Stimulated activated CD8-positive, alpha-beta memory T cell treated with anti-CD3 and anti-CD28 coated beads, Interleukin-7, amount 100 ng/mL, for 24 hours (primary cell): ENCODE measurements around the gene DNAH2.

Experiments used
- DNase-seq: peaks from one replicate; pipeline ENCODE4 v3.0.0-alpha.2; 2020; ENCODE audit warnings: low read depth

Gene DNAH2

DNA sequence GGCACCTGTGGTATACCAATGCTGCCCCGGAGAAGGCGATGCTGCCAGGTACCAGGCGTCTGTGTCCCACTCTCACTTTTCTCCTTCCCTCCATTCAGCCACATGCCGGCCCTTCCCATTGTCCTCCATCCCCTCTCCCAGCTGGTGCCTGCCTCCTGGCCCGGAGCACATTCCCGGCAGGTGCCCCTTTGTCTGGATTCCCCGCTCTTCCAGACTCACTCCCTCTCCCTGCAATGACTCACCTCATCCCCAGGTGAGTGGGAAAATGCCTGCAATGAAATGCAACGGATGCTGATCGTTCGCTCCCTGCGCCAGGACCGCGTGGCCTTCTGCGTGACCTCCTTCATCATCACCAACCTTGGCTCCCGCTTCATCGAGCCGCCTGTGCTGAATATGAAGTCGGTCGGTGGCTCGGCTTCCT is 106.0 kb downstream of the DNAH2 start:
- no peak for DNase-seq

DNA sequence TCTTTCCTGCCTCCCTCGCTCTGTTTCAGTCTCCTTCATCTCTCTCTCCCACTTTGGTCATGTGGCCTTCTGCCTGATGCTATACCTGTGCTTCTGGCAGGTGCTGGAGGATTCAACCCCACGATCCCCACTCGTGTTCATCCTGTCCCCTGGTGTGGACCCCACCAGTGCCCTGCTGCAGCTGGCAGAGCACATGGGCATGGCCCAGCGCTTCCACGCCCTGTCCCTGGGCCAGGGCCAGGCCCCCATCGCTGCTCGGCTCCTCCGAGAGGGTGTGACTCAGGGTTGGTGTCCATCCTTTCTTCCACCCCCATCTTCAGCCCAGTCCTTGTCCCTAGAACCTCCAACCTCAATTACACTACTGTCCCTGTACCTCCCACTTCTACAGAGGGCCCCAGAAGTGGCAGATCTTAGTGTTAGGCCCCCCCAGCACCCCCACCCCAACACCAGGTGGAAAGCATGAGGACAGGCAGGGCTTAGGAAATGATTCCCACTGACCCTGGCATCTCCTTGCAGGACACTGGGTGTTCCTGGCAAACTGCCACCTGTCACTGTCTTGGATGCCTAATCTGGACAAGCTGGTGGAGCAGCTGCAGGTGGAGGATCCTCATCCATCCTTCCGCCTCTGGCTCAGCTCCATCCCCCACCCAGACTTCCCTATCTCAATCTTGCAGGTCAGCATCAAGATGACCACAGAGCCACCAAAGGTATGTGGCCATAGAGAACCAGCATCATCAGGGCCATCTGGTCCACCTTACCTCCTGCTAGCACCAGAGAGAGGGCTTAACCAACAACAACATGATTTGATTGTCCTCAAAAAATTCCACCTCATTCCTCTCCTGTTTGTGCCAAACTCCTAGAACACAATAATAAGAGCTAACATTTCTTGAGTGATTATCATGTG is 106.7 kb downstream of the DNAH2 start:
- DNase-seq, result no peak

DNA sequence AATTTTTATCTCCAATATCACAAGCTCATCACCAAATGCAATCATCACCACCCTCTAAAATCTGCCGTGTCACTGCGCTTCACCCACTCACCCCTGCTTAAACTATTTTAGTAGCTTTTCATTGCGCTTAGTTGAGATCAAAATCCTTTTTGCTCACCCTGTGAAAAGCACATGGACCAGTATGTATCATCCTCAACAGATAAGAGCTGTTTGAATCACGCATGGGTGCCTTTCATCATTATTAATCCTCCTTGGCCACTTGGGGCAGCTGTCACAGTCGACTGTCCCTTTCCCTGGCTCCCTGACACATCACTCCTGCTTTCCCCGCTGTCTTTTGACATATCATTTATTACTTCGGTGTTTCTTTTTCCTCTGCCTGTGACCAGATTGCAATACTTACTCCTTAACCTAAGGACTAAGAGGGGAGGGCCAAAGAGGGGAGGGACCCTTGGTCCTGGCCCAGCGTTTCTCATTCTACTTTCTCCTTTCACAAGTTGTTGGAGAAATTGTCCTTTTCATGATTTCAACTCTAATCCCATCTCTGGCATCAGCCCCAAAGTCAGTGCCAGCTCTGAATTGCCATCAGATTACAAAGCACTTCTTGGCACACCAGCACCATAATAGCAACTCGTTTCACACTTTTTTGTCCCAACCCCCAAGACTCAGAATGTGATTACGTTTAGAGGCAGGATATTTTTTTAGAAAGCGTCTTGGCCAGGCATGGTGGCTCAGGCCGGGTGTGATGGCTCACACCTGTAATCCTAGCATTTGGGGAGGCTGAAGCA is 107.9 kb downstream of the DNAH2 start:
- DNase-seq, result no peak

DNA sequence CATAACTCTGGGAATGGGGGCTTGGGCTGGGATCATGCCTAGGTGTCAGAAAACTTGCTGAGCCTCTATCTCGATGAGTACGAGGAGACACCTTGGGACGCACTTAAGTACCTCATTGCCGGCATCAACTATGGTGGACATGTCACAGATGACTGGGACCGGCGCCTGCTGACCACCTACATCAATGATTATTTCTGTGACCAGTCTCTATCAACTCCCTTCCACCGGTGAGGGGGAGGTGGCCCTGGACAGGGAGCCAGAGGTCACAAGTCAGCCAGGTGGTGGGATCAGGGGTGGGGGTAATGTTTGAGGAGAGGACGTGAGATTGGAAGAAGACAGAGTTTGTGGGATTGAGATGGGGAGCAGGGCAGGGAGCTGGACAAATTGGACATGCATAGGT is 113.1 kb downstream of the DNAH2 start:
- no peak for DNase-seq

DNA sequence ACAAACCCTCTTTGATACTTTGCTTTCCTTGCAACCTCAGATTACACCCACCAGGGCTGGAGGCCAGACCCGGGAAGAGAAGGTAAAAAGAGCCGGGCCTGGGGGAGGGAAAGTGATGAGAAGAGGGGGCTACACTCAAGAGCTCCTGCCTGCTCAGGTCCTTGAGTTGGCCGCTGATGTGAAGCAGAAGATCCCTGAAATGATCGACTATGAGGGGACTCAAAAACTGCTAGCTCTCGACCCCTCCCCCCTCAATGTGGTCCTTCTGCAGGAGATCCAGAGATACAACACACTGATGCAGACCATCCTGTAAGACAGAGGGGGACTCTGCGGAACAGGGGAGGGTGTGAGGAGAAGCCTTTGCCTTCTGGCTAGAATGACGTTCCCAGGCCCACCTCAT is 113.7 kb downstream of the DNAH2 start:
- DNase-seq, result no peak

DNA sequence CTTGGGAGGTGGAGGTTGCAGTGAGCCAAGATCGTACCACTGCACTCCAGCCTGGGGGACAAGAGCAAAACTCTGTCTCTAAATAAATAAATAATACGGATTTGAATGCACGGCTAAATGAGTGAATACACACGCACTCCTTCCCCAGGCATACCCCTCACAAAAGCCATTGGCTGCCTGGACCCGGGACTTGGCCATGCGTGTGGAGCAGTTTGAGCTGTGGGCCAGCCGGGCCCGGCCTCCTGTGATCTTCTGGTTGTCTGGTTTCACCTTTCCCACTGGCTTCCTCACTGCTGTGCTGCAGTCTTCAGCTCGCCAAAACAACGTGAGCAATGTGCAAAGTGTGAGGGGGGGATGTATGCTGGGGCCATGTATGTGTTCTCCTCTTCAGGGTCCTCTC is 114.9 kb downstream of the DNAH2 start:
- no peak for DNase-seq

DNA sequence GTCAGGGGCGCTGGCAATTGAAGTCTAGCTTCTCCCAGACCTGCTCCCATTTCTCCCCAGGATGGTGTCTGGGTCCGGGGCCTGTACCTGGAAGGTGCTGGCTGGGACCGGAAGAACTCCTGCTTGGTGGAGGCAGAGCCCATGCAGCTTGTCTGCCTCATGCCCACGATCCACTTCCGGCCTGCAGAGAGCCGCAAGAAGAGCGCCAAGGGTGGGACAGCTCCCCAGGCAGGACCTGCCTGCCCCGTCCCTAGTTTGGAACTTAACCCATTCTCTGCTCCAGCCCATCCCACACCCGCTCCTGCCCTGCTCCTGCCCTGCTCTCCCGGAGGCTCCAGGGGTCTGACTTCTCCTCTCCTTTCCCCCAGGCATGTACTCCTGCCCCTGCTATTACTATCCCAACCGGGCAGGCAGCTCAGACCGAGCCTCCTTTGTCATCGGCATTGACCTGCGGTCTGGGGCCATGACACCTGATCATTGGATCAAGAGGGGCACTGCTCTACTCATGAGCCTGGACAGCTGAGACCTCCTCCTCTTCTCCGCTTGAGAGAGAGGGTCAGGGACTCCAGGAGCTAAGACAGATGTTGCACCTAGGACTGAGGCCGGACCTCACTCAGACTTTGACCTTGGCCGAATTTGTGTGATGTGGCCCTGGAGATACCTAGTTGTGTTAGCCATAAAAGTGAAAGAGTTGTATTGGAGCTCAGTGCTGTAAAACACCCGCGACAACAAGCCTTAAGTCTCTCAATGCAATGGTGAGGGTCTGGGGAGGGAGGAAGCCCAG is 115.7 kb downstream of the DNAH2 start:
- DNase-seq, result no peak

DNA sequence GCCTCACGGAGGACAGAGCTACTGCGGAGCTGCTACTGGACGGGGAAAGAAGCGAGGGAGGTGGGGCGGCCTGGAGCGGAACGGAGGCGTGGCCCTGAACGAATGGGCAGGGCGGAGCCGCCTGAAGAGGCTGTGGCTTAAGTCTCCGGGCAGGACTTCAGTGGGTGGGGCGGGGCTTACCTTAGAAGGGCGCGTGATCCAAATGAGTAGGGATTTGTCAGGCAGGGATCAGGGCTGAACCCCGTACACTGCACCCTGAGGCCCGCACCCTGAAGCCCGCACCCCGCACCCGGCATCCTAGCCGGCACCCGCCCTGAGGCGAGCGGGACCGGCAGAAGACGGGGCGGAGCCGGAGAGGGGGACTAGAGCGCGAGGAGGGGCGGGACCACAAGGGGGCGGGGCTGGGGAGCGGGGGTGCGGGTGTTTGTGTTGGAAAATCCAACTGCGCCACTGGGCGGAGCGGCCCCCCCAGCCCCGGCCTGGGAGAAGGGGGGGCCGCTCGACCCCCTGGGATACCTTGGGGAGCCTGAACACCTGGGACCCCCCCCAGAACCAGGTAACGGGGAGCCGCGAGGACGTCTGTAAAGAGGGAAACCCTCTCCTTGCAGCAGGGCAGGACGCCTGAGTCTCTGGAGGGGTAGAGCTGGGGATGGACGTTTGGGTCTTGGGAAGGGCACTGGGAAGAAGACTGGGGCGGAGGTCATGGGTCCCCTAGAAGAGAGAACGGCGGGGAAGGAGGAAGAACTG is 116.4 kb downstream of the DNAH2 start, which contains the start of gene KDM6B:
TSS of gene KDM6B (plus strand) at position 423 of the 747 bp plus-strand sequence. CDS start 11,338 bp downstream, outside the sequence.
- no peak for DNase-seq

DNA sequence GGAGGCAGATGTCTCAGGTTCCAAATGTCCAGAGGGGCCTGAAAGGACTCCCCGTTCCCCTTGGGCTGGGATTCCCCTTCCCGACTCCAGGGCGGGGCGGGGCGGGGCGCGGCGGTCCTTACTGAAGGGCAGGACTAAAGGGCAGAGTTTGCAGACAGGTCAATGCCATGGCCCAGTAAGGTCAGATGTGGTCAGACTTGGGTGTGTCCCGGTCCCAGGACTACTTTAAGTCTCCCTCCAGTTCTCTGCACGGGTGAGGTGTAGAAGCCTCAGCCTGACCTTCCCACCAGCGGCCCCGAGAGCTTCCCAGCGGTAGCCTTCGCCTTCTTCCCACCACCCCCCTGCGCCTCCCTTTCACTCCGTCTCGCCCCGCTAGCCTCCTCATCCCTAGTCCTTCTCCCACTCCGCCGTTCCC is 117.0 kb downstream of the DNAH2 start:
- DNase-seq, result no peak

DNA sequence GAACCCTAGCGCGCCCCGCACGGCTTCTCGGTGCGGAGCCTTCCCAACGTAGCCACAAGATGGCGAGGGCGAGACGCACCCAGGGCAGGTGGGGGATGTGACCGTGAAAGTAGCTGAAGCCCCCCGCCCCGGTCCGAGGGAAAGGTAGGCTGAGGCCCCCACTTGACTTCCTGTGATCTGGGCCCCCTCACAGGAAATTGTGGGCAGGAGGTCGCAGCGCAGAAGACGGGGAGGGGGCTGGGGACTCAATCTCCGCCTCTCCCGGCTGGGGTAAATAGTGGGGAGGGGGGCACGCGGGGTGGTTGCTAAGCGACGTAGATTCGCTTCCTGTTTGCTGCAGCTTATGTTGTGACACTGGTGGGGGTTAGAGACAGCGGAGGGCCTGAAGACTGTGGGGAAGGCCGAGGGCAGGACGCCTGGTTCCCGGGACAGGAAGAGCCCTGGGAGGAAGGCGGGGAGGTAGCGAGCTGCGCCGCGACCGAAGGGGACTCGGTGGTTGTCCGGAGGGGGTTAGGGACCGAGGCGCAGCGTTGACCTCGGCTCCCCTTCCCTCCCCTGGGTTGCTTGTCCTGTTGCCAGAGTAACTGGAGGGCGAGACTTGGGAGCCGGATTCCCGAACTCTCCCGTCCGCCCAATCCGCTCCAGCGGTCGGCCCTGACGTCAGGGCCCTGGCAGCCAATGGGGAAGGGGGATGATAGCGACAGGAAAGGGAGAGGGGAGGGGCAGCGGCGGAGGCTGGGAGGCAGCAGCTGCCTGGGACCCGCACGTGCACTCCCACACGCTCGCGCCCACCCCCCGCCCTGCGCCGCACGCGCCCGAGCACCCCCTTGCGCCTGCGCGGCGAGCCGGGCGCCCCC is 117.6 kb downstream of the DNAH2 start:
- DNase-seq, result peak; percentile 76

DNA sequence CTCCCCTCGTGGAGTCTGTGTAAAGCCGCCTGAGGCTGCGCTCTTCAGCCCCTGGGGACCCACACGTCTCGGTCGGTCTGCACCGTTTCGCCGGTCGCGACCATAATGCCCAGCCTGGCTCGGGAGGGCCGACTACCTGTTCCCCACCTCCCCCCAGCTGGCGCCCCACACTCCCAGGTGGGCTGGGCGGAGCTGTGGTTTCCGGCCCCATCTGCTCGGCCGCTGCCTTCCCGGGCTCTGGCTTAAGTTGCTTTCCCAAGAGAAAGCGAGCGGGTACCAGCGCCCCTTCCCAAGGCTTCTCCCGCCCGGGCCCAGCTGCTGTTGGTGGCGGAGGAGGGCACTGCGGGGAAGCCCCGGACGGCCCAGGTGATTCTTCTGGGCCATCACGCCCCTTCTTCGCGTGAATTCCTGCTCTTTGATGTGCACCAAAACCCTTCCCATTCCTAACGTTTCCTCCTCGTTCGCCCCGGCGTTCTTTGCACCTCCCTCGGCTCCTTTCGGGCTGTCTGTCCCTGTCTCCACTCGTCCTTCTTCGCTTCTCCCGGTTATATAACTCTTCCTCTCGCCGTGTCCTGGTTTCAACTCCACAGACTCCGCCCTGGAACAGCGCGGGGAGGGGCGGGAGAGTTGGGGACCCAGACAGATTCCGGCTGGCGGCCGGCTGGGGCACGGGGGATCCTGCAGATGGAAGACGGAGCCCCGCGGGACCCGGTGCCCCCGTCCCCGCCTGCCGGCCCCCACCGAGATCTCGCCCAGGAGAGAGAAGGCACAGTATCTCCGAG is 118.5 kb downstream of the DNAH2 start:
- DNase-seq, result no peak

DNA sequence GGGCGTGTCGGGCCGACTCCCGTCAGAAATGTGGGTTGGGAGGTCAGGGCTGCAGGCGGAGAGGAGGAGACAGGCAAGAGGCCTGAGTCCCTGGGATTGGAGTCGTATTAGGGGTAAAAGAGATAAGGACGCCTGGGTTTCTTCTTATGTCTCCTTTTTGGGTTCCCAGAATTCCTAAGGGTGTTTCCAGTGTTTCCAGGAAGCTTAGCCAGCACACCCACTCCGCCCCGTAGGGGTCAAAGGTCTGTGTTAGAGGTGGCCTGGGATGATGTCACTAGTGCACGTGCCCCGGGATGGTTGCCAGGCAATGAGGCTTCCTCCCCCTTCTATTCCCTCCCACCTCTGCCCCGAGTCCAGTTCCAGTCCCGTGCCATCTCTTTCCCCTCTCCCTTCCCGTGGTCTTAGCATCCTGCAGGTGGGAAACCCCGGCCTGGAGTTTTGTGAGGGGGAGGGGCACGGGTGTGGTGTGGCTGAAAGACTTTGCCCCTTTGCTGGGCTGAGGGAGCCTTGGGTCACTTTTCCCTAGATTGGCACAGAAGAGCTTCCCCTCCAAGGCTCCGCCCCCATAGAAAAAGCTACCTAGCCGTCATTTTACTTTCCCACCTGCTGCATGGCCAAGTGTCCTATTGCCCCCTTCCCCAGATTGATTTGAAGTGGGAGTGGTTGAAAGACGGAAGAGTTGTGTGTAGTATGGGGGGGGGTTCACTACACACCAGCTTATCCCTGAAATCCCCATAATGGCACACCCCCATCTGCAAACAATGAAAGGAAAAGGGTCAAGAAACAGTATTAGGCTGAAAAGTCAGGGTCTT is 119.3 kb downstream of the DNAH2 start:
- no peak for DNase-seq

DNA sequence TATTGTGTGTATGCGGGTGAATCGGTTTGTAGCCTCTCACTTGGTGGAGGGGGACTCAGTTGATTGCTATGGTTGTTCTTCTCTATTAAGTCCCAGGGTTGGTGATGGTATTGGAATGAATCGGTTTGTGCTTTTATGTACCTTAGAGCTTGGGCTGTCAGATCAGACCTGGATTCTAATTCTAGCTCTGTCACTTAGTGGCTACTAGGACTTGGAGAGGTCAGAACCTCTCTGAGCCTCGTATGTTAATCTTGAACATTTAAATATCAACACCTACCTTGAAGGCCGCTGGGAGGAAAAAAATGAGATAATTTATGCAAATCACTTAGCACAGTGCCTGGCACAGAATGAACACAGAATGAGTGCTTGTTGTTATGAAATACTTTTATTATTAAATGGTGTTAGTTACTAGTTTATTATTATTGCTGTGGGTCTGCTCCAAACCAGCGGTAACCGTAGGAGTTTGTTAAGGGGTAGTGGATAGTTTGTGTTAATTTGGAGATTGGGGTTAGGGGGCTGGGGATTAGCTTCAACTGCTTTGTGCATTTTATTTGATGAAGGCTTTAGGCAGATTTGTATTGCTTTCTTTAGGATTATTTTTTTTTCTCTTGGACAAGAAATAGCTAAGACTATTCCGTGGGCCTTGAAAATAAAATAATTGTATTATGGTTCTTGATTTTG is 120.0 kb downstream of the DNAH2 start:
- no peak for DNase-seq

DNA sequence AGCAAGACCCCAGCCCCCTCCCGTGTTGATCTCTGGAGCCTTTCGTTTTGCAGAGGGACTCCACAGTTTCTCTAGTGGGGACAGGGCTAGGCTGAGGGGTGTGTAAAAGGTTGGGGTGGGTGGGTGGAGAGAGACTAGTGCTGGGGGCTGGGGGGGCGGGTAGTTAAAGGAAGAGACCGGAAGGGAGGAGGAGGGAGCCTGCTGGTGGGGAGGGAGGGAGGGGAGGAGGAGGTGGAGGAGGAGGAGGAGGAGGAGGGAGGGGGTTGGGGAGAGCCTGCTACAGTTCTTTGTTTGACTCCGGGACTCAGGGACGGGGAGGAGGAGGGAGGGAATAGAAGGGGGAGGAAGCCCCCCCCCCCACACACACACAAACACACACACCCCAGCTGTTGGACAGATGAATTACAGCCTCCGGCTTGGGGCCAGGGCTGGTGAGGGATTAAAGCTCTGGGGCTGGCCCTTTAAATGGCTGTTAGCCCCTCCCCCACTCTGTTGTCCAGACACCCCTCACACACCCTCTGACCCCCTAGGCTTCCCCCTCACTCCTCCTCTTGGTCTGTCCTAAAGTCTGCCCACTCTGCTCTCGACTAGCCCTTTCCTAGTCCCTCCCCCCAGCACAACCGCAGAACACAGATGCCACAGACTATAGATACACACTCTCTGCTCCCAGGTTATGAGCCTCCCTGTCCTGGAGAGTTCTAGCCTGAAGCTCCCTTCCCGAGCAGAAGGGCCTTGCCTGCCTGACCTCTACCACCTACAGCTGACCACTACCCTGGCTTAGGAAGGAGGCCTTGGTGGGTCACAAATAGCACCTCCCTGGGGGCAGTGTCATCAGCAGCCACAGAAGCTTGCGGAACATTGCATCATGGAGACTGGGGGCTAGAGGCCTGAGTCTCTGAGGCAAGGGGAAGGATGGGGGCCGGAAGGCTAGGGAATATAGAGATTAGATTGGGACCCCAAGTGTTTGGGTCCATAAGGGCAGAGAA is 120.8 kb downstream of the DNAH2 start:
- no peak for DNase-seq

DNA sequence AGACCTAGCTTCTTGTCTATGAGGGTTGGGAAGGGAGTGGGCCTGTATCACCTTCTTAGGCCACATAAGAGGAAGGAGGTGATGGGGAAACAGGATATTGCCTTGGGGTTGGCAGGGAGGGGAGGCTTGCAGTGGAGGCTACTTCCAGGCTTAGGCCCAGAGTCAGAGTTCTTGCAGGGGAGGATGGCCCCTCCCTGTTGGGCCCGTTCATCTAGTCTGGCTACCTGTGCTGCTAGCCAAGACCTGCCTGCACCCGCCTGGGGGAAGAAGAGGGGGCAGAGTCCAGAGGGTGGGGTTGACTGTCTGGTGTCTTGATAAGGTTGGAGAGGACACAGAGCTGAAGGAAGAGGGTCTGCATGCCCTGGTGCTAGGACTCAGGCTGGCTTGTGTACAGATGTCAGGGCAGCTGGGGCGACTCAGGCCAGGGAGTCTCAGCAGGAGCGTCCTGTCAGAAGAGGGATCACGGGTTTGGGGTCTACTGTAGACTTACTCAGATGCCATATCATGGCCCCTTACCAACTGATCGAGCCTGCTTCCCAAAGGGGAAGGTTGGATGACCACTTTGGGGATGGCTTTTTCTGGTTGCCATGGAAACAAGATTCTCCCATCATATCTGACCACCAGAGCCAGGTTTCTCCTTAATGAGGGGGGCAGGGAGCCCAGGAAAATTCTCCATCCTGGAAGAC is 121.8 kb downstream of the DNAH2 start:
- no peak for DNase-seq

DNA sequence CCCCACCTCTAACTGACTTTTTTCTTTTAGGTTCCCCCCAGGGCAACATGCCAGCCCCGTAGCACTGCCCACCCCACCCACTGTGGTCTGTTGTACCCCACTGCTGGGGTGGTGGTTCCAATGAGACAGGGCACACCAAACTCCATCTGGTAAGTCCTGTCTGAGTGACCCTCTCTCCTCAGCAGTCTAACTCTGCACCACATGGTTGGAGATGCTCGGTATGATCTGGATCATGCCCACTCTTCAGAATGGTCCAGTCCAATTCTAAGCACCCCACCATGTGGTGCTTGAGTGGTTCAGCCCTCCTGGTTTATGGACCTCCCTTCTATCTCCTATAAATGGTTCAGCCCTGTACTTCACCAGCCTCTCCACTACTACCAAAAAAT is 122.3 kb downstream of the DNAH2 start:
- no peak for DNase-seq

DNA sequence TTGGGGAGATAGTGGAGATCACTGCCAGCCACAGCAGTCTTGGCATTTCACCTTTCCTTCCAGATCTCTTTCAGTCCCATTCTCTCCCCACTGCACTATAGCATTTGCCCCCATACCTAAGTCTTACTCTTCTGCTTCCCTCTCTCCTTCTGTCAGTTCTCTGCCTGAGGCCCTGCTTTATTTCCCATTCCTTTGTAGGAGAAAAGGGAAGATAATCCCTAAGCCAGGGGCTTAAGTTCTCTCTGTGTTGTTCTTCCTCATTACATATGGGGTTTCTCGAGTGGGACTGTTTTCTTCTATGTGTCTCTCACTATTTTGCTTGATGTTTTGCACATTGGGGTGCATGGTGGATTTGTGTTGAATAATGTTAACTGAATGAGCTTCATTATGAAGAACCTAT is 122.9 kb downstream of the DNAH2 start:
- DNase-seq, result no peak
